Mammary epithelial cell (primary cell): ENCODE results near the gene KTN1.

ENCODE experiments used
- EZH2 ChIP-seq: IDR thresholded peaks from 2 replicates; pipeline ENCODE4 v1.6.1; 2012; ENCODE audit warnings: low read length, inconsistent platforms, borderline replicate concordance
- TF ChIP-seq, protein P1 (sequence below), 2 donors: IDR thresholded peaks in 1 of 2; conservative IDR thresholded peaks in 1 of 2; 2 replicates each; pipeline ENCODE4 v1.5.1; 2011 to 2012; ENCODE audit warnings: inconsistent platforms in 2 of 2, low read length in 2 of 2, mild to moderate bottlenecking in 2 of 2, control low read depth in 1 of 2, low read depth in 1 of 2; ENCODE audit not compliant: insufficient read depth in 1 of 2; ENCODE audit errors: extremely low read depth in 1 of 2

DNA sequence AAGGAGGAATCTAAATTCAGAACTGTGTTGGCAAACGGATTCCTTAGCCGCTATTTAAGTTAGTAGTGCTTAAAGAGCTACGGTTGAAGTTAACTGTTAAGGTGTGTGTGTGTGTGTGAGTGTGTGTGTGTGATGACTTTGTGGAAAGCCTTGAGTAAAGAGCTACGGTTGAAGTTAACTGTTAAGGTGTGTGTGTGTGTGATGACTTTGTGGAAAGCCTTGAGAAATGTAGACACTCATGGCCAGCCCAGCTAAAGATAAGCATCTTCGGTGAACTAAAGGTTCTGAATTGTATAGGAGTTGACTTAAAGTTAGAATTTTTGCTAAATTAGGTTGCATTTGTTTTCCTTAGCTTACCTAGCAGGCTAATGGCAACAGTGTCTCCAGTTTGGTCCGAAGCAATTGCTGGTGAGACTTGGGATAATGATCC, 1.4 kb downstream of the KTN1 start:
- TF ChIP-seq, protein P1, sequence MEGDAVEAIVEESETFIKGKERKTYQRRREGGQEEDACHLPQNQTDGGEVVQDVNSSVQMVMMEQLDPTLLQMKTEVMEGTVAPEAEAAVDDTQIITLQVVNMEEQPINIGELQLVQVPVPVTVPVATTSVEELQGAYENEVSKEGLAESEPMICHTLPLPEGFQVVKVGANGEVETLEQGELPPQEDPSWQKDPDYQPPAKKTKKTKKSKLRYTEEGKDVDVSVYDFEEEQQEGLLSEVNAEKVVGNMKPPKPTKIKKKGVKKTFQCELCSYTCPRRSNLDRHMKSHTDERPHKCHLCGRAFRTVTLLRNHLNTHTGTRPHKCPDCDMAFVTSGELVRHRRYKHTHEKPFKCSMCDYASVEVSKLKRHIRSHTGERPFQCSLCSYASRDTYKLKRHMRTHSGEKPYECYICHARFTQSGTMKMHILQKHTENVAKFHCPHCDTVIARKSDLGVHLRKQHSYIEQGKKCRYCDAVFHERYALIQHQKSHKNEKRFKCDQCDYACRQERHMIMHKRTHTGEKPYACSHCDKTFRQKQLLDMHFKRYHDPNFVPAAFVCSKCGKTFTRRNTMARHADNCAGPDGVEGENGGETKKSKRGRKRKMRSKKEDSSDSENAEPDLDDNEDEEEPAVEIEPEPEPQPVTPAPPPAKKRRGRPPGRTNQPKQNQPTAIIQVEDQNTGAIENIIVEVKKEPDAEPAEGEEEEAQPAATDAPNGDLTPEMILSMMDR (conservative IDR thresholded peaks at IDR 0.05 in 1 of 2, IDR thresholded peaks at IDR 0.05 in 1 of 2; ENCODE audit: extremely low read depth in 1 of 2, insufficient read depth in 1 of 2, low read depth in 1 of 2, low read length in 2 of 2), result no peak
- TF ChIP-seq EZH2, result no peak
